Hepatocyte (in vitro differentiated cells): ENCODE measurements around the gene TSPYL4. TPM values are rescaled to one million over a fixed set of nuclear protein-coding genes. Genes with fewer than 3 reads are reported as not detected.

Experiments
- DNase-seq: peaks from one replicate; pipeline ENCODE4 v3.0.0-alpha.2; 2016; ENCODE audit warnings: low spot score
- H2AFZ ChIP-seq: fragments of 200-600 bp; sonication (generic); 2 replicates; pipeline ENCODE4 v1.6.0; 2016; ENCODE audit warnings: antibody characterized with exemption, mild to moderate bottlenecking
- H3K27ac ChIP-seq: fragments of 200-600 bp; sonication (generic); 2 replicates; pipeline ENCODE4 v1.5.1; 2016; ENCODE audit warnings: mild to moderate bottlenecking
- H3K27me3 ChIP-seq: fragments of 200-600 bp; sonication (generic); 2 replicates; pipeline ENCODE4 v1.6.1; 2016
- H3K36me3 ChIP-seq: fragments of 200-600 bp; sonication (generic); replicated peaks from 2 replicates; pipeline ENCODE4 v1.5.1; 2016; ENCODE audit warnings: low read depth; ENCODE audit not compliant: insufficient read depth
- H3K4me1 ChIP-seq: fragments of 200-600 bp; sonication (generic); 2 replicates; pipeline ENCODE4 v1.5.1; 2016; ENCODE audit warnings: mild to moderate bottlenecking, moderate library complexity; ENCODE audit not compliant: insufficient read depth
- H3K4me2 ChIP-seq: fragments of 200-600 bp; sonication (generic); 2 replicates; pipeline ENCODE4 v1.6.0; 2016
- H3K4me3 ChIP-seq: fragments of 200-600 bp; sonication (generic); 2 replicates; pipeline ENCODE4 v1.5.1; 2016; ENCODE audit warnings: mild to moderate bottlenecking
- H3K79me2 ChIP-seq: fragments of 200-600 bp; sonication (generic); 2 replicates; pipeline ENCODE4 v1.6.0; 2017; ENCODE audit warnings: mild to moderate bottlenecking
- H3K9me2 ChIP-seq: fragments of 200-600 bp; sonication (generic); replicated peaks from 2 replicates; pipeline ENCODE4 v1.6.0; 2017; ENCODE audit warnings: mild to moderate bottlenecking; ENCODE audit not compliant: insufficient read depth
- H3K9me3 ChIP-seq: fragments of 200-600 bp; sonication (generic); 2 replicates; pipeline ENCODE4 v1.5.1; 2016; ENCODE audit warnings: low read depth, mild to moderate bottlenecking
- H4K20me1 ChIP-seq: fragments of 200-600 bp; sonication (generic); 2 replicates; pipeline ENCODE4 v1.6.0; 2016; ENCODE audit warnings: mild to moderate bottlenecking; ENCODE audit not compliant: insufficient read depth, poor library complexity, severe bottlenecking
- CTCF ChIP-seq: fragments of 200-600 bp; sonication (generic); IDR thresholded peaks from 2 replicates; pipeline ENCODE4 v1.5.1; 2016; ENCODE audit warnings: antibody characterized with exemption, mild to moderate bottlenecking; ENCODE audit not compliant: poor library complexity
- EZH2 ChIP-seq: fragments of 200-600 bp; sonication (generic); IDR thresholded peaks from 2 replicates; pipeline ENCODE4 v1.6.1; 2016; ENCODE audit warnings: antibody characterized with exemption, mild to moderate bottlenecking, borderline replicate concordance
- EZH2phosphoT487 ChIP-seq: fragments of 200-600 bp; sonication (generic); IDR thresholded peaks from one replicate; pipeline ENCODE4 v1.6.1; 2018; ENCODE audit warnings: antibody characterized with exemption, mild to moderate bottlenecking, low read depth, moderate library complexity; ENCODE audit not compliant: unreplicated experiment, severe bottlenecking
- WGBS: methylation state at CpG from one replicate; pipeline ENCODE4 v1.1.6; 2016; ENCODE audit warnings: low lambda C conversion rate; ENCODE audit errors: missing lambda C conversion rate; 5-methylcytosine and 5-hydroxymethylcytosine counted together
- polyA plus RNA-seq: library from polyadenylated mRNA; unstranded; fragments of >200 nt; fragmentation: Nextera tagmentation; extraction: Ambion mirVana; gene quantifications from 2 replicates; pipeline ENCODE4 v1.2.1, GENCODE V29; 2016
- total RNA-seq: library from RNA; depleted of rRNA; stranded (reverse); fragments of >200 nt; gene quantifications from 2 replicates; pipeline ENCODE4 v1.2.3, GENCODE V29; 2014

TSPYL4 gene
- total and polyA plus RNA-seq, 2 experiments from 2014 or later, result 11.9 to 25.3 TPM

GRCh38 chr6:116239256-116239655, 14.6 kb downstream of the TSPYL4 start:
- no peaks in the 10 kb centered on the region for H3K27me3 ChIP-seq
- TF ChIP-seq EZH2phosphoT487 (no peak), EZH2 (no peak), CTCF (no peak)
- no peak for DNase-seq
- H3K36me3 ChIP-seq, result no peaks in the 10 kb centered on the region
- peaks cover 4% of the 10 kb centered on the region for H3K4me1 ChIP-seq
- no peaks in the 10 kb centered on the region for H4K20me1 ChIP-seq
- H3K4me3 ChIP-seq, result no peak overlapping the region
- H3K4me2 ChIP-seq, result no peak overlapping the region
- H3K9me3 ChIP-seq, result no peaks in the 10 kb centered on the region
- no peaks in the 10 kb centered on the region for H3K79me2 ChIP-seq
- no peaks in the 10 kb centered on the region for H3K9me2 ChIP-seq
- 94% methylated on average over 2 of the region's 2 CpGs for WGBS
- H3K27ac ChIP-seq, result no peak overlapping the region
- H2AFZ ChIP-seq, result no peak overlapping the region

- Histone ChIP-seq H3K4me2 (no peak overlapping the region), H3K4me3 (no peak overlapping the region), H3K4me1 (no peaks in the 10 kb centered on the region), H3K36me3 (no peaks in the 10 kb centered on the region), H3K27me3 (no peaks in the 10 kb centered on the region), H4K20me1 (no peaks in the 10 kb centered on the region), H2AFZ (no peak overlapping the region), H3K9me3 (no peaks in the 10 kb centered on the region), H3K27ac (no peak overlapping the region), H3K9me2 (no peaks in the 10 kb centered on the region), H3K79me2 (no peaks in the 10 kb centered on the region)
- 75% methylated on average over 2 of the region's 2 CpGs for WGBS
- DNase-seq, result no peak
- no peak for TF ChIP-seq EZH2phosphoT487
- TF ChIP-seq CTCF, result no peak
- no peak for TF ChIP-seq EZH2
These were observed 15.8 kb downstream of the TSPYL4 start for GRCh38 chr6:116238083-116238482.

GRCh38 chr6:116234689-116235088, 19.2 kb downstream of the TSPYL4 start:
- no peaks in the 10 kb centered on the region for H3K9me2 ChIP-seq
- H3K27me3 ChIP-seq, result no peaks in the 10 kb centered on the region
- TF ChIP-seq EZH2phosphoT487 (no peak), CTCF (no peak), EZH2 (no peak)
- 75% methylated on average over 3 of the region's 3 CpGs for WGBS
- H3K4me3 ChIP-seq, result no peak overlapping the region
- no peaks in the 10 kb centered on the region for H3K79me2 ChIP-seq
- H3K27ac ChIP-seq, result no peak overlapping the region
- H2AFZ ChIP-seq, result no peak overlapping the region
- no peaks in the 10 kb centered on the region for H4K20me1 ChIP-seq
- no peaks in the 10 kb centered on the region for H3K4me1 ChIP-seq
- H3K4me2 ChIP-seq, result no peak overlapping the region
- no peaks in the 10 kb centered on the region for H3K9me3 ChIP-seq
- no peak for DNase-seq
- no peaks in the 10 kb centered on the region for H3K36me3 ChIP-seq
